ENCODE measurements around the gene TLR7.

Gene TLR7

GRCh38 chrX:12891171-12891570, 24.3 kb downstream of the TLR7 start:
- no peak for DNase-seq (ENCODE audit: low spot score)

GRCh38 chrX:12891915-12892506, 25.1 kb downstream of the TLR7 start:
- DNase-seq (ENCODE audit: low spot score) = no peak

GRCh38 chrX:12892716-12893115, 25.8 kb downstream of the TLR7 start:
- no peak for DNase-seq (ENCODE audit: low spot score)

- DNase-seq (ENCODE audit: low spot score) = peak; percentile 49
These were observed 27.5 kb downstream of the TLR7 start for GRCh38 chrX:12894074-12895030.

- no peak for DNase-seq (ENCODE audit: low spot score)
These were observed 29.0 kb downstream of the TLR7 start for GRCh38 chrX:12895866-12896265.

GRCh38 chrX:12896935-12897334, 30.1 kb downstream of the TLR7 start:
- DNase-seq (ENCODE audit: low spot score) = no peak

- DNase-seq (ENCODE audit: low spot score) = peak; percentile 13
These were observed 31.2 kb downstream of the TLR7 start for GRCh38 chrX:12898073-12898472.

- DNase-seq (ENCODE audit: low spot score) = no peak
These were observed 32.6 kb downstream of the TLR7 start for GRCh38 chrX:12899506-12899905.

- DNase-seq (ENCODE audit: low spot score) = peak; percentile 56
These were observed 34.6 kb downstream of the TLR7 start for GRCh38 chrX:12901486-12901885.

GRCh38 chrX:12903646-12904045, 36.8 kb downstream of the TLR7 start:
- no peak for DNase-seq (ENCODE audit: low spot score)

- no peak for DNase-seq (ENCODE audit: low spot score)
These were observed 39.3 kb downstream of the TLR7 start, which contains the start of gene TLR8 for GRCh38 chrX:12906046-12906761. Gene TLR8 (plus strand): TSS chrX:12906620. CDS start chrX:12906707, 87 bp downstream.

GRCh38 chrX:12910423-12911121, 43.7 kb downstream of the TLR7 start:
- DNase-seq (ENCODE audit: low spot score) = no peak

- no peak for DNase-seq (ENCODE audit: low spot score)
These were observed 44.2 kb downstream of the TLR7 start for GRCh38 chrX:12911122-12911470.

GRCh38 chrX:12912791-12913482, 46.1 kb downstream of the TLR7 start:
- DNase-seq (ENCODE audit: low spot score) = no peak

- no peak for DNase-seq (ENCODE audit: low spot score)
These were observed 50.9 kb downstream of the TLR7 start for GRCh38 chrX:12917753-12918152.

- no peak for DNase-seq (ENCODE audit: low spot score)
These were observed 52.2 kb downstream of the TLR7 start for GRCh38 chrX:12919051-12919450.

GRCh38 chrX:12919620-12920019, 52.7 kb downstream of the TLR7 start:
- no peak for DNase-seq (ENCODE audit: low spot score)

- DNase-seq (ENCODE audit: low spot score) = no peak
These were observed 54.1 kb downstream of the TLR7 start for GRCh38 chrX:12920990-12921389.

GRCh38 chrX:12921886-12922598, 55.2 kb downstream of the TLR7 start:
- DNase-seq (ENCODE audit: low spot score) = no peak

GRCh38 chrX:12922599-12922919, 55.7 kb downstream of the TLR7 start:
- DNase-seq (ENCODE audit: low spot score) = no peak

GRCh38 chrX:12929701-12930100, 62.8 kb downstream of the TLR7 start:
- no peak for DNase-seq (ENCODE audit: low spot score)

All from RKO (cell line).